ENCODE measurements around the gene SEC22B.
"Not testable (repeated sequence)": the region's sequence is repeated elsewhere in the genome, so short reads cannot be mapped to it uniquely, and the experiment has no call there.

DNA sequence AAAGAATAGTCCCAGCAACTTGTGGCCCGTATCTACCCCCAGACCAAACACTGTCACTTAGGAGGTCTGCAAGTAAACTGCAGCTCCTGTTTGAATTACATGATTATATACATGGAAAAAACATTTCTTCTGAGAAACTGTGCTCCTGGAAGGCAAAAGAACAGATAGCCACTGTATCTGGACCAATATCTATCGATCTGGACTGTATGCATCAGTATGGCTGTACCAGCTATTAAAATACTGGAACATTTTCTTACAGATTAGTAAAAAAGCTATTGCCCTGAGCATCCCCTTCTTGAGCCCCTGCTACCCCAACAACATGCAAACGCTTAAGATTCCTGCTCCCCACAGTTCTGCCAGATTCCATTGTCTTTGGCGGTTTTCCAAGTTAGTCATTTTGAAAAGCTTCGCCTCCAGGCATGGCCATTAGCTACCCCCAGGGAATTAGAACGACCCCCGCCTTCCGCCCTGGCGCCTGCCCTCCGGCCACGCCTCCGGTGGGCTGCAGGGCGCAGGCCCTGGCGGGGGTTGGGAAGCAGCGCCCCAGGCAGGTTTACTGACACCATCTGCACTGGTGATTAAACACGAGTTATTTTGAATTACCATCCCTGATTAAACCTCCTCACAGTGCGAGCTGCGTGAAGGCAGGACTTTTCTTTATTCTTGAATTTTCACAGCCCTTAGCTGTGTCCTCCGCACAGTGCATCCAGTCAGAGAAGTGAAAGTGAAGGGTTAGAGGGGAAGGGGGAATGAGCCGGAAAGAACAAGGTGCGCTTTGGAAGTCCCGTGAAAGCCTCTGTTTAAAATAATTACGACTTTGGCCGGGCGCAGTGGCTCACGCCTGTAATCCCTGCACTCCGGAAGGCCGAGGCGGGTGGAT is 3.7 kb upstream of the SEC22B start:
- not testable (repeated sequence) for TF ChIP-seq POLR2A (IDR thresholded peaks at IDR 0.05; ENCODE audit: low read depth, low read length); POLR2AphosphoS5 (IDR thresholded peaks at IDR 0.05; ENCODE audit: low read depth, low read length); TAF1 (IDR thresholded peaks at IDR 0.05; ENCODE audit: low read depth, low read length); PAX5 (IDR thresholded peaks at IDR 0.05; ENCODE audit: insufficient read depth, low read length, severe bottlenecking)

All from GM12891 (cell line).